HG02943 (cell line): ENCODE data around the gene MYL3.
"Not testable (repeated sequence)": the region's sequence is repeated elsewhere in the genome, so short reads cannot be mapped to it uniquely, and the experiment has no call there.

Experiments used
- ATAC-seq: cut with Tn5 transposase; IDR thresholded peaks from one replicate; pipeline ENCODE4 v1.9.1; 2021; ENCODE audit warnings: mild to moderate bottlenecking, low read depth, moderate library complexity; ENCODE audit not compliant: unreplicated experiment

Gene MYL3

DNA sequence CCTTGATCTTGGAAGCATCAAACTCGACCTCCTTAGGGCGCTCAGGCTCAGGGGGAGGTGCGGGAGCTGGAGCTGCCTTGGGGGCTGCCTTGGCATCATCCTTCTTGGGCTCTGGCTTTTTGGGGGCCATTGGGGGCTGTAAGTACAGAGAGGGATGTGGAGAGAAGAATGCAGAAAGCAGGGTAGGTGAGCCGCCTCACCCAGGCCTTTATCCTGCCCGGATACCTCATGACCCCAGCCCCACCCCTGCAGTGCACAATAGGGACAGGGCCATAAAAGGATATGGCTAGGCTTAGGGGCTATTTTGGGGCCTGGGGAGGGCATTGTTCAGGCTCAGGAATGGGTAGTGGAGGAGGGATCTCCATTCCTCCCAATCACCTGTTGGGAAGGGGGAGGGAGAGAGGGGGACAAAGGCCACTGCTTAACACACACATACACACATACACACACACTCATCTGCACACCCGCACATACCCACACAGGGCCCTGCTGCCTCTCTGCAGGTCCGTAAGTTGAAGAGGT lies at the start of gene MYL3:
Gene MYL3, minus strand, starts transcription at position 184 of the 522 bp plus-strand sequence. Its CDS starts 54 bp downstream, at position 130.
- ATAC-seq, result no peak

GRCh38 chr3:46912986-46913385 lies 49.7 kb upstream of the MYL3 start:
- ATAC-seq, result no peak

DNA sequence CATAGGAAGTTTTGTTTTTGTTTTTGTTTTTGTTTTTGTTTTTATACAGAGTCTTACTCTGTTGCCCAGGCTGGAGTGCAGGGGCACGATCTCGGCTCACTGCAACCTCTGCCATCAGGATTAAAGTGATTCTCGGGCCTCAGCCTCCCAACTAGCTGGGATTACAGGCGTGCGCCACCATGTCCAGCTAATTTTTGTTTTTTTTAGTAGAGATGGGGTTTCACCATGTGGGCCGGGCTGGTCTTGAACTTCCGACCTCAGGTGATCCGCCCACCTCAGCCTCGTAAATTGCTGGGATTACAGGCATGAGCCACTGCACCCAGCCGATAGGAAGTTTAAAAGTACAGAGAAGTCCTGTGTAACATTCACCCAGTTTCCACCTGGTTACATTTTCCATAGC lies 47.7 kb upstream of the MYL3 start:
- ATAC-seq, result not testable (repeated sequence)

- no peak for ATAC-seq
Observed at GRCh38 chr3:46910166-46910760, 47.0 kb upstream of the MYL3 start.

GRCh38 chr3:46909535-46910161 lies 46.4 kb upstream of the MYL3 start:
- no peak for ATAC-seq

DNA sequence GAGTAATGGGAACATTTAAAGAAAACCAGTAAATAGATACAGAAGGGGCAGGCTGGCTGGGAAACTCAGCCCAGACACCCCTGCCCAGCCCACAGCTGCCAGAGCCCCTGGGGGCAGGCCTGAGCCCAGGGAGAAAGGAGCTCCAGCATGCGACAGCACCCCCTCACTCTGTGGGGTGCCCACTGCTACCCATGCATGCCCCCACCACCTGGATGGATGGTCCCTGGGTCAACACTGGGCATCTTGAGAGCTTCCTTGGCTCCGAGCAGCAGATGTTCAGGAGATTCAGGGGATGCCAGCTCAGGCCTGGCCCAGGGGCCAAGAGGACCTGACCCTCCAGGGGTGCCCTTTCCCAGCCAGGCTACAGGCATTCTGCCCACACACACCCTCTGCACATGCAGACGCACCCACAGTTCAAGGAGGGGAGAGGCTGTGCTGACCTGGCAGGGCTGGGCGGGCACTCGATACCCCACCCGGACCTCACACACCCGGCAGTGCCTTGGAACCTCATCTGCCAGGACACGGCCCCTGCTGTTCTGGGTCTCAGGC lies 45.8 kb upstream of the MYL3 start:
- ATAC-seq, result no peak

DNA sequence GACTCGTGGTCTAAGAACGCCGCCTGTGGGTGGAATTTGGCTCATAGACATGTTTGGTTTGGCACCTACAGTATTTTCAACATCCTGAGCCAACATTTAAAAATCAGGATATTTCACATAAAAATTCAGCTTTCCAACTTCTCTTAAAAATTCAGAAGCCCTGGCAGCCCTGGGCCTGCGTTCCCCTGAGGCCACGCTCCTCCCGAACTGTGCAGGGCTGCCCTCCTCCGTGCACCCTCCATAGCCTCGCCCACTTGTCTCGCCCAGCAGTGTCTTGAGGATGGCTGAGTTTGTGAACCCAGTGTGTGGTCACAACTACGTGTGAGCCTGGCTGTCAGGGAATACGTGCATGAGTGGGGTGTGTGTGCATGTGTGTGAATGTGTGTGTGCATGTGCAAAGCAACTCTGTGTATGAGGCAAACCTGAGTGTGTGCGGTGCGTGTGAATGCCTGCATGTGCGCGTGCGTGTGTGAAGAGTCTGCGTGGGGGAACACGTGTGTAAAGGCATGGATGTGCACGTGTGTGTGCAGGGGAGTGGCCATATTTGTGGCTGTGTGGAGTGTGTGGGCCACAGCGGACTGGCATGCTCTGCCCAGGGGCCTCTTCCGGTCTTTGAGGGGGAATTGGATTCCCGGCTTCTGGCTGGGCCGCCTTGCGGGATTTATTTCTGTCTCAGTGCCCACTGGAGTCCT lies 45.2 kb upstream of the MYL3 start:
- no peak for ATAC-seq

DNA sequence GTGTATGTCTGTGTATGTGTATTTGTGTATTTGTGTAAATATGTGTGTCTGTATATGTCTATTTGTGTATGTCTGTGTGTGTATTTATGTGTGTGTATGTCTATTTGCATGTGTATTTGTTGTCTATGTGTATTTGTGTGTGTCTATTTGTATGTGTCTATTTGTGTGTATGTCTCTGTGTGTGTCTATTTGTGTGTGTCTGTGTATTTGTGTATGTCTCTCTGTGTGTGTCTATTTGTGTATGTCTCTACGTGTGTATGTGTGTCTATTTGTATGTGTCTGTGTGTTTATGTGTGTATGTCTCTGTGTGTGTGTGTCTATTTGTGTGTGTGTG lies 44.7 kb upstream of the MYL3 start:
- no peak for ATAC-seq

- no peak for ATAC-seq
Observed at GRCh38 chr3:46907271-46907670, 44.0 kb upstream of the MYL3 start.

DNA sequence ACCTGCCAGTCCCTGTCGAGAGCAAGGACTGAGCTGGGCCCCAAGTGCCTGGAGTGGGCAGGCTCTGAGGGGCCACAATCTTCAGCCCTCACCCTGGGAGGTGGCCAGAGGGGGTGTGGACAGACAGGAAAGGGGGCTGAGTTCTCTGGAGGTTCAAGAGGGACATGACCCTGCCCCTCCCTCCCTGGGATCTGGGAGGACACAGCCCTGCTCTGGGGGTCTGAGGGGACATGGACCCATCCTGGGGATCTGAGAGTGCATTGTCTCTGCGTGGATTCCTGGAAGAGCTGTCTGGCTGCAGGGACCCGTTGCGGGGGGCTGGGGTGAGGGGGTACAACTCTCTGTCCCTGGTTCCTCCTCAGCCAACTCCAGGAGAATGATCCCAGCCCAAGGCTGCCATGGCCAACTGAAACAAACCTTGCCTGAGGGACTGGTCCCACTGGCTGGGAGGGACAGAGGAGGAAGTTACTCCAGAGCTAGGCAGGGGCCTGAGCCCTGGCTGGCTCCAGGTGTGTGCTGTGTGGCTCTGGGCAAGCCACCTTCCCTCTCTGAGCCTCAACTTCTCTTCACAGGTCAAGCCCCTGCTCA lies 43.3 kb upstream of the MYL3 start:
- no peak for ATAC-seq

DNA sequence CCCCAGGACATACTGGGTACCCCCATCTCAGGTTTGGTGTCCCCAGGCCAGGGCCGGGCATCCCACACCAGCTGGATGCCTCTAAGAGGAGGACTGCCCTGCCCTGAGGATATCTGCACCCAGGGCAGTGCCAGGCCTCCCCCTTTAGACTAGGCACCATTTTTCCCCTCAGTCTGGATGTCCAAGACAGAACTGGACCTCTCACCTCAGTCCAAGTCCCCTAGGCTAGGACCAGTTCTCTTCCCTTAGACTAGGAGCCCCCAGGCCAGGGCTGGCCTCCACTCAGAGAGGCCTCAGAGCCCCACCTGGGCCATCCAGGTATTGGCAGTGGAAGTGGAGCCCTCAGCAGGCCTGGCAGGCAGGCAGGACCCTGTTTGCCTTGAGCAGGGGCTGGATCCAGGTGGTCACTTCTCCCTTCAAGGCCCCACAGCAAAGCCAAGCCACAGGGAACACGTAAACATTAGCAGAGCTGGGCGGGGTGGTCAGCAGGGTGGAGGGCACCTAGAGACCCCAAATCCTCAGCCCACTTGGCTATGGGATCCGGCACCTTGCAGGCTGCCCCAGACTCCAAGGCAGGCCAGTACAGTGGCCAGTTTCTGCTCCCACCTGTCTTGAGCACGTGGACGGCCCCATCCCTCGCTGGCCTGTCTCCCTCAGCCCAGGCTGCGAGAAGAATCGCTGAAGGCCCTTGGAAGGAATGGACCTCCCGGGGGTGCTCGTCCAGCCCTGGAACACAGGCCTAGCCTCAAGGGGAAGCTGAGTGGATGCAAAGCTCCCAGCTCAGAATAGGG lies 42.6 kb upstream of the MYL3 start:
- no peak for ATAC-seq

DNA sequence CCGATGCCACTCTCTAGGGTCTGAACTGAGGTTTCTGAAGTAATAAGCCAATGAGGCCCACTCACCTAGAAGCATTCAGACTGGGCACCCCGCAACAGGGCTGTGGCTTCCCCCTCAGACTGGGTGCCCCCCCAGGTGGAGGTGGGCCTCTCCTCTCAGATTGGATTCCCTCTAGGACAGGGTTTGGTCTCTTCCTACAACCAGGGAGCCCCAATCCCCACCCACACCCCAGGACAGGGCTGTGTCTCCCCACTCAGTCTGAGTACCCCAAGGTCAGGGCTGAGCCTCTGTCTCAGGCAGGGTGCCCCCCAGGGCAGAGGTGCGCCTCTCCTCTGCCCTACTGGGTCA lies 41.9 kb upstream of the MYL3 start:
- no peak for ATAC-seq

DNA sequence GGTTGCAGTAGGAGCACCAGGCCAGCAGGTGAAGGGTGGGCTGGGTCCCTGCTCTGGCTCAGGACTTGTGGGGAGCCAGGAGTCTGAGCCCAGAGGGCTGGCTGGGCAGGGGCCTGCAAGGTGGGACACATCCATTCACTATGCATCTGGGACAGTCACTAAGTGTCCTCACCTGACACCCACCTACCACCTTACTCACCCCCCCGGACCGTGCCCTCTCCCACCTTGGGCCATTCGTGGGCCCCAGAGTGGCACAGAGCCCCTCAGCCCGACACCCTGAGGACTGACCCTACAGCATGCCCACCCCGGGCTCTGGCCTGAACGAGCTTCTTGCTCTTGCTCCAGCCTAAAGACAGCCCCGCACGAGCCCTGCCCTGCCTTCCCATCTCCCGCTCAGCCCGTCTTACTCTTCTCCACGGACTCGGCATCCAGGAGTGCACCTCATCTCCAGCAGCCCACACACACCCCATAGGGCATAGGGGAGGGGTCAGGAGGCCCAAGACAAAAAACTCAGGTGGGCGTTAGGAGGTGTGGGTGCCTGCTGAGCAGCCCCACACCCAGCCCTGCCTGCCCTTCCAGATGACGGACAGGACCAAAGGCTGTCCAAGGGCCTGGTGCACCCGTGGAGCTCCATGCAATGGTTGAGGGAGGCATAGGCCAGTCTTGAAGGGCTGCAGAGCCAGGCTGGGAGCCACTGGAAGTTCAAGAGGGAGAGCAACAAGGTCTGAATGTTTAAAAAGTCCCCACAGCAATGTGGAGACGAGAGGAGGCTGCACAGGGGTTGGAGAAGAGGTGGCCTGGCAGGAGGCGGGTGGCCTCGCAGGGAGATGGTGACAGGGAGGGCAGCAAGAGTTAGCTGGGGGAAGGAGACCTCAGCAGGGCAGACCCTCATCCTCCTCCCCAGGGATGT lies 41.3 kb upstream of the MYL3 start:
- ATAC-seq, result no peak

DNA sequence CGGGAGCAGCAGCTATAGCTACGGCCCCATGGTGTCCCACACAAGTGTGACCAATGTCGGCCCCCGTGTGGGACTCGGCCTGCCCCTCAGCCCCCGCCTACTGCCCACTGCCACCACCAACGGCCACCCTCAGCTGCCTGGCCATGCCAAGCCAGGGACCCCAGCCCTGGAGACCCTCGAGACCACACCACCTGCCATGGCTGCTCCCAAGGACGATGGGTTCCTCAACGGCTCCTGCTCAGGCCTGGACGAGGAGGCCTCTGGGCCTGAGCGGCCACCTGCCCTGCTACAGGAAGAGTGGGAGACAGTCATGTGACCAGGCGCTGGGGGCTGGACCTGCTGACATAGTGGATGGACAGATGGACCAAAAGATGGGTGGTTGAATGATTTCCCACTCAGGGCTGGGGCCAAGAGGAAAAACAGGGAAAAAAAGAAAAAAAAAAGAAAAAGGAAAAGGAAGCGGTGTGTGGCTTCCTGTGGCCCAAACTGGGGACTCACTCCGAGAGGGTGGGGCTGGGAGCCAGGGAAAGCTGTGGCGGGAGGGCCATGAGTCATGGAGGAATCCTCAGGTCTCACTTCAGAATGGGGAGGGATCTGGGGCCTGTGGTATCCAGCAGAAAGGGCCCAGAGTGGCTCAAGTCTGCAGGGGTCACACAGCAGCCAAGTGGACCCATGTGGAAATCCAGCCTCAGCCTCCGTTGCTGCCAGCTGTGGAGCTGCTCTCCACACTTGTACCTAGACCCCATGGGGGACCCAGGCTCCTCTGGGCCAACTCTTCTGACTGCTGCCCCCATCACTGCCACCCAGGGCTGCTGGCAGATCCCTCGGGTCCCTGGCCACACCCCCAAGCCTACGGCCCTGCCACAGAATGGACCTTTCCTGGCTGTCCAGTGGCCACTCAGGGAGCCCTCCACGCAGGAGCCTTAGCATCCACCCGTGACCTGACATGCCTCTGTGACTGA lies 40.4 kb upstream of the MYL3 start:
- ATAC-seq, result no peak

- no peak for ATAC-seq
Observed at GRCh38 chr3:46902188-46902631, 39.0 kb upstream of the MYL3 start.

DNA sequence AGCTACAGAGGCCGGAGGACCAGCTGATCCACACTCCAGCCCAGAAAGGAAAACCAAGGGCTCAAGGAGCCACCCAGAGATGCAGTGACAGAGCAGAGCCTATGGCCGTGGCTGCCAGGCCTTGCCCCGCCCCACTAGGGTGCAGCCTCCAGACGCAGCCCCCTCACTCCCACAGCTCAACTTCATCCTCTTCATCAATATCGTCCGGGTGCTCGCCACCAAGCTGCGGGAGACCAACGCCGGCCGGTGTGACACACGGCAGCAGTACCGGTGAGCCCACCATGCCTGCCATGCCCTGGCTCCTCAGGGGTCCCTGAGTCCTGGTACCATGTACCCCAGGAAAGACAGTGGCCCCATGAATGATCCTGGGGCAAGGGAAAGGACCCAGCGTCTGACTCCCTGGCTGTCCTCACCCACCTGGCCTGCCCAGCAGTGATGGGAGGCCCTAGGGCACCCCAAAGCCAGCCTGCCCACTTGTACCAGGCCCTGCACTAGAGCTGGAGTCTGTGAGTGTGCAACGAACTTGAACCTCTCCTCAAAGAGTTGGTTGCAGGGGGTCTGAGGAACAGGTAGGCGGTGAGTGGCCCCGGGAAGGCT lies 38.4 kb upstream of the MYL3 start:
- ATAC-seq, result no peak

DNA sequence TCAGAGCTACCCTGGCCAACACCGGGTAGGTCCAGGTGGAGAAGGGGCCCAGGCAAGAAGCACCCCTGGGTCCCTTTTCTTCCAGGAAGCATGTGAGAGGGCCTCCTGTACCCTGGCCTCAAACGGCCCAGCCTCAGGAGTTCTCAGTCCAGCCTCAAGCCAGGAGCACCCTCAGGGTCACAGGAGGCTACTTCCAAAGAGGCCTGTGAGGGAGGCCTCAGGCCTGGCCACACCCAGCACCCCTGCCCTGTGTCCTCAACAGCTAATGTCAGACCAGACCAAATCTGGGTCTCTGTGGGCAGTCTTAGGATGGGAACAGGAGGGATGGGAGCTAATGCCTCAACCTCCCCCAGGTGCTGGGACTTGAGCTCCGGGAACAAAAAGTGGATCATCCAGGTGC lies 37.8 kb upstream of the MYL3 start:
- ATAC-seq, result no peak

GRCh38 chr3:46900356-46900755 lies 37.1 kb upstream of the MYL3 start:
- ATAC-seq, result no peak
